GM06990 (cell line): ENCODE data around the gene MKRN3.
"Not testable (repeated sequence)": the region's sequence is repeated elsewhere in the genome, so short reads cannot be mapped to it uniquely, and the experiment has no call there.

Experiments used
- DNase-seq: peaks from one replicate; pipeline ENCODE4 v3.0.0-alpha.2; 2011; ENCODE audit not compliant: insufficient read length; ENCODE audit errors: extremely low read depth
- H3K27me3 ChIP-seq: replicated peaks from 2 replicates; pipeline ENCODE4 v1.6.0; 2011; ENCODE audit warnings: low read length; ENCODE audit not compliant: control insufficient read depth, insufficient read depth
- H3K36me3 ChIP-seq: 2 replicates; pipeline ENCODE4 v1.5.1; 2011; ENCODE audit warnings: low read length; ENCODE audit not compliant: control insufficient read depth, insufficient read depth
- H3K4me3 ChIP-seq: replicated peaks from 2 replicates; pipeline ENCODE4 v1.5.1; 2011; ENCODE audit warnings: low read depth, mild to moderate bottlenecking, control low read depth, low read length
- TF ChIP-seq, protein P1 (sequence below): IDR thresholded peaks from 2 replicates; pipeline ENCODE4 v1.5.1; 2011; ENCODE audit warnings: low read length, control low read depth, mild to moderate bottlenecking, inconsistent platforms; ENCODE audit not compliant: insufficient read depth, poor library complexity, severe bottlenecking

Gene MKRN3

DNA sequence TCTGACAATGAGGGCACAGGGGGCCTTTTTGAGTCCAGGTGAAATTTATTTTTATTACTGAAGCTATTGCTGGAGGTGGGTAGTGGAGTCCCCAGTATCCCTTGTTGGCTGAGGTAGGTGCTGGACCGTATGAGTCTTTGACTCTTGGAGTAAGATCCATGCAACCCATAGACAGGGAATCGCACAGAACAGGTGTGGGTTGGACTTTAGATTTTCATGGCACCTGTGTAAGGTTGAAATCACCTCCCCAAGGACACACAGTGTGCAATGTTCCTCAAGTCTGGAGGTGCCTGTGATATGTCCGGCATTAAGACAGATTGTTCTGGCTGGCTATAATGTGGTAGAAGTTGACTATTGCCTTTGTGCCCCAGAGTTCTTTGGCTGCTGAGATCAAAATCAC lies 23.5 kb downstream of the MKRN3 start:
- Histone ChIP-seq H3K4me3 (no peak overlapping the region), H3K27me3 (no peaks in the 10 kb centered on the region), H3K36me3 (no peaks in the 10 kb centered on the region)
- TF ChIP-seq, protein P1, sequence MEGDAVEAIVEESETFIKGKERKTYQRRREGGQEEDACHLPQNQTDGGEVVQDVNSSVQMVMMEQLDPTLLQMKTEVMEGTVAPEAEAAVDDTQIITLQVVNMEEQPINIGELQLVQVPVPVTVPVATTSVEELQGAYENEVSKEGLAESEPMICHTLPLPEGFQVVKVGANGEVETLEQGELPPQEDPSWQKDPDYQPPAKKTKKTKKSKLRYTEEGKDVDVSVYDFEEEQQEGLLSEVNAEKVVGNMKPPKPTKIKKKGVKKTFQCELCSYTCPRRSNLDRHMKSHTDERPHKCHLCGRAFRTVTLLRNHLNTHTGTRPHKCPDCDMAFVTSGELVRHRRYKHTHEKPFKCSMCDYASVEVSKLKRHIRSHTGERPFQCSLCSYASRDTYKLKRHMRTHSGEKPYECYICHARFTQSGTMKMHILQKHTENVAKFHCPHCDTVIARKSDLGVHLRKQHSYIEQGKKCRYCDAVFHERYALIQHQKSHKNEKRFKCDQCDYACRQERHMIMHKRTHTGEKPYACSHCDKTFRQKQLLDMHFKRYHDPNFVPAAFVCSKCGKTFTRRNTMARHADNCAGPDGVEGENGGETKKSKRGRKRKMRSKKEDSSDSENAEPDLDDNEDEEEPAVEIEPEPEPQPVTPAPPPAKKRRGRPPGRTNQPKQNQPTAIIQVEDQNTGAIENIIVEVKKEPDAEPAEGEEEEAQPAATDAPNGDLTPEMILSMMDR, result no peak
- no peak for DNase-seq

DNA sequence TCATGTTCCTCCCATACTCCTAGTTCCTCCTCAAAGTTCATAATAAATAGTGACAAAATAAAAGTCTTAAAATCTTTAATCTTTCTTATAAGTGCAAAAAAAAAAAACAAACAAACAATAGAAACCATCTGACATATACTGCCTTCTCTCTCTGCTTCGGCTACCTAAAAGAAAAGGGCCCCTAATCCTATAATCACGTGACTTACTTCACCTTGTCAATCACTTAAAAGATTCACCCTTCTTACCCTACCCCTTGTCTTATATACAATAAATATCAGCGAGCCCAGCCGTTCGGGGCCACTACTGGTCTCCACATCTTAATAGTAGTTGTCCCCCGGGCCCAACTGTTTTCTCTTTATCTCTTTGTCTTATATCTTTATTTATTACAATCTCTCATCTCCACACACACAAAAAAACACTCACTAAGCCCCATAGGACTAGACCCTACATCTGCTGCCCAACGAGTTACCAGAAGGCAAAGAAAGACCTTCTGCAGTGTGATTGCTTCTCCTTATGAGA lies 28.8 kb downstream of the MKRN3 start:
- no peak for DNase-seq
- Histone ChIP-seq H3K4me3 (no peak overlapping the region), H3K36me3 (no peaks in the 10 kb centered on the region), H3K27me3 (no peaks in the 10 kb centered on the region)
- TF ChIP-seq, protein P1, result no peak

DNA sequence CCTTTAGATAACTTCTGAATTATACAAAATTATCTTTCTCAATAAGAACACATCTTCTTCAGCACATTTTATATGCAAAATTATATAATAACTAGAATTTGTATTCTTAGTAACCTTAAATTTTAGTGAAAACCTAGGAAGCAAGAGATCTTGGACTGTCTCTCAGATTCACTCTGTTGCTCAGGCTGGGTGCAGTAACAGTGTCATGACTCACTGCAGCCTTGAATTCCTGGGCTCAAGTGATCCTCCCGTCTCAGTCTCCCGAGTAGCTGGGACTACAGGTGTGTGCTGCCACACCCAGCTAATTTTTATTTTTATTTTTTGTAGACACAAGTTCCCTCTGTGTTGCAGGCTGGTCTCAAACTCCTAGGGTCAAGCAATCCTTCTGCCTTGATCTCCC lies 29.9 kb downstream of the MKRN3 start:
- H3K27me3 ChIP-seq, result no peaks in the 10 kb centered on the region
- H3K36me3 ChIP-seq, result no peaks in the 10 kb centered on the region
- TF ChIP-seq, protein P1, result no peak
- DNase-seq, result no peak
- no peak overlapping the region for H3K4me3 ChIP-seq

DNA sequence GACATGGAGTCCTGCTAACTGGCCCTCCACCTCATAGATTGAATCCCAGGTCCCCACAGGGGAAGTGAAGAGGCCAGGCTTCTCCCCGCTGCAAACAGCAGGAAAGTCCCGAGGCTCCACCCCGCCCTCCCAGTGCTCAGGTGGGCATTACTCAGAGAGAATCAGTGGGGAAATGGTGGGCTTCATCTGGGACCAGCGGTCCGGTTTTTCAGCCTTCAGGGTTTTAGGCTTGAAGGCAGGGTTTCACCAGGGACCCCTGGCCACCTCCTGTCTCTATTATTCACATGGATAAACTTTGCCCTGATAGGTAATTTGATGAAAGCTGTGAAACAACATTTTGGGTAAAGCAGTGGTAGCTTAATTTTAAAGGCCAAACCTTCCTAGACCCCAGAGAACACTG lies 31.3 kb downstream of the MKRN3 start:
- TF ChIP-seq, protein P1, result no peak
- Histone ChIP-seq H3K4me3 (no peak overlapping the region), H3K27me3 (no peaks in the 10 kb centered on the region), H3K36me3 (no peaks in the 10 kb centered on the region)
- DNase-seq, result no peak

DNA sequence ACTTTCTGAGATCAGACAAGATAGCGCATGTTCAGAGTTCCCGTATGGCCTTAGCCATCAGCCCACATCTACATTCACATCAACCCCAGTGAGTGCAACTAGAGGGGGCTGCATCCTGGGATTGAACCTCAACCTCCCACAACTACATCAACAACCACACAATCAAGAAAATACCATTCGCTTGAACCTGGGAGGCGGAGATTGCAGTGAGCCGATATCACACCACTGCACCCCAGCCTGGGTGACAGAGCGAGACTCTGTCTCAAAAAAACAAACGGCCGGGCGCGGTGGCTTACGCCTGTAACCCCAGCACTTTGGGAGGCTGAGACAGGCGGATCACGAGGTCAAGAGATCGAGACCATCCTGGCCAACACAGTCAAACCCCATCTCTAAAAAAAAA lies 31.8 kb downstream of the MKRN3 start:
- H3K27me3 ChIP-seq, H3K4me3 ChIP-seq, DNase-seq, H3K36me3 ChIP-seq: not testable (repeated sequence)

DNA sequence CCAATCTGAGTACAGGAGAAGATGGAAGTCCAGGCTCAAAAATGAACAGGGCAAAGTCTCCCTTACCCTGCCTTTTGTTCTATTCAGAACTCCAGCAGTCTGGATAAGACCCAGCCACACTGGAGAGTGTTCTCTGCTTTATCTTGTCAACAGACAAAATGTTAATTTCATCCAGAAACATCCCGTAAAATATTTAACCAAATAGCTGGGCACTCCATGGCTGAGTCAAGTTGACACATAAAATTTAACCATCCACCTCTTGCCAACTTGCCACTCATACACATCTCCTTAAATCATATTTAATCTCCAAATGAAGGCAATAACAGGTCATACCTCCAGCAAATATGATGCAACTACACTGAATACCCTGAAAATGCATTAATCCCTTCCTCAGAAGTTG lies 33.6 kb downstream of the MKRN3 start:
- no peak overlapping the region for H3K4me3 ChIP-seq

More for the DNA sequence above, 33.6 kb downstream of the MKRN3 start:
- no peak for DNase-seq
- Histone ChIP-seq H3K36me3 (no peaks in the 10 kb centered on the region), H3K27me3 (no peaks in the 10 kb centered on the region)
- TF ChIP-seq, protein P1, result no peak
